ENCODE measurements around the gene EMILIN1. TPM values are rescaled to one million over a fixed set of nuclear protein-coding genes. Genes with fewer than 3 reads are reported as not detected.
"Not testable (repeated sequence)": the region's sequence is repeated elsewhere in the genome, so short reads cannot be mapped to it uniquely, and the experiment has no call there.

The EMILIN1 gene
- total RNA-seq, 1 experiment from 2014 or later: 5.1 TPM

- no peak for DNase-seq
- no peaks in the 10 kb centered on the region for H3K27me3 ChIP-seq (ENCODE audit: control insufficient read depth, insufficient read depth, low read length)
- no peak overlapping the region for H3K4me3 ChIP-seq (ENCODE audit: insufficient read depth, low read depth, low read length)
- no peaks in the 10 kb centered on the region for H3K36me3 ChIP-seq (replicated peaks; ENCODE audit: control insufficient read depth, insufficient read depth, low read length)
Measured at GRCh38 chr2:27108221-27108620, 29.8 kb downstream of the EMILIN1 start.

DNA sequence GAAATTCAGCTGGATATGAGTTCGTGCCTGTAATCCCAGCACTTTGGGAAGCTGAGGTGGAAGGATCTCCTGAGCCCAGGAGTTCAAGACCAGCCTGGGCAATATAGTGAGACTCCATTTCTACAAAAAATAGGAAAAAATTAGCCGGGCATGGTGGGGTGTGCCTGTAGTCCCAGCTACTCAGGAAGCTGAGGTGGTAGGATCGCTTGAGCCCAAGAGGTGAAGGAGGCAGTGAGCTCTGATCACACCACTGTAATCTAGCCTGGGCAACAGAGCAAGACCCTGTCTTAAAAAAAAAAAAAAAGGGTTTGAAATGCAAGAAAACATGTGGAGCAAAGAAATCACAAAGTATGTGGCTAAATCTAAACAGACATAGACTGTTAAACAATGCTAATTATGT, 30.7 kb downstream of the EMILIN1 start:
- H3K36me3 ChIP-seq (replicated peaks; ENCODE audit: control insufficient read depth, insufficient read depth, low read length): no peaks in the 10 kb centered on the region
- H3K27me3 ChIP-seq (ENCODE audit: control insufficient read depth, insufficient read depth, low read length): no peaks in the 10 kb centered on the region
- no peak overlapping the region for H3K4me3 ChIP-seq (ENCODE audit: insufficient read depth, low read depth, low read length)
- no peak for DNase-seq

DNA sequence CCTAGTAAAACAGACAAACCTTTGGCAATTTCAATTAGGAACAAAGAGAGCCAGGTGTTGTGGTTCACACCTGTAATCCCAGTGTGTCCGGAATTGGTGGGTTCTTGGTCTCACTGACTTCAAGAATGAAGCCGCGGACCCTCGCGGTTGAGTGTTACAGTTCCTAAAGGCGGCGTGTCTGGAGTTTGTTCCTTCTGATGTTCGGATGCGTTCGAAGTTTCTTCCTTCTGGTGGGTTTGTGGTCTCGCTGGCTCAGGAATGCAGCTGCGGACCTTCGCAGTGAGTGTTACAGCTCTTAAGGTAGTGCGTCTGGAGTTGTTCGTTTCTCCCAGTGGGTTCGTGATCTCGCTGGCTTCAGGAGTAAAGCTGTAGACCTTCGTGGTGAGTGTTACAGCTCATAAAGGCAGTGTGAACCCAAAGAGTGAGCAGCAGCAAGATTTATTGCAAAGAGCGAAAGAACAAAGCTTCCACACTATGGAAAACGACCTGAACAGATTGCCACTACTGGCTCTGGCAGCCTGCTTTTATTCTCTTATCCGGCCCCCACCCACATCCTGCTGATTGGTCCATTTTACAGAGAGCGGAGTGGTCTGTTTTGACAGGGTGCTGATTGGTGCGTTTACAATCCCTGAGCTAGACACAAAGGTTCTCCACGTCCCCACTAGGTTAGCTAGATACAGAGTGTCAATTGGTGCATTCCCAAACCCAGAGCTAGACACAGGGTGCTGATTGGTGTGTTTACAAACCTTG, 32.4 kb downstream of the EMILIN1 start:
- not testable (repeated sequence) for DNase-seq; H3K4me3 ChIP-seq (ENCODE audit: insufficient read depth, low read depth, low read length); H3K36me3 ChIP-seq (replicated peaks; ENCODE audit: control insufficient read depth, insufficient read depth, low read length); H3K27me3 ChIP-seq (ENCODE audit: control insufficient read depth, insufficient read depth, low read length)

GRCh38 chr2:27111392-27112078, 33.1 kb downstream of the EMILIN1 start:
- not testable (repeated sequence) for H3K4me3 ChIP-seq (ENCODE audit: insufficient read depth, low read depth, low read length); H3K36me3 ChIP-seq (replicated peaks; ENCODE audit: control insufficient read depth, insufficient read depth, low read length); DNase-seq; H3K27me3 ChIP-seq (ENCODE audit: control insufficient read depth, insufficient read depth, low read length)

- Histone ChIP-seq H3K4me3 (ENCODE audit: insufficient read depth, low read depth, low read length) (no peak overlapping the region), H3K36me3 (replicated peaks; ENCODE audit: control insufficient read depth, insufficient read depth, low read length) (no peaks in the 10 kb centered on the region), H3K27me3 (ENCODE audit: control insufficient read depth, insufficient read depth, low read length) (peaks cover 30% of the 10 kb centered on the region)
- DNase-seq: no peak
Measured at GRCh38 chr2:27115519-27115918, 37.1 kb downstream of the EMILIN1 start.

GRCh38 chr2:27117995-27118524, 39.6 kb downstream of the EMILIN1 start:
- peak; percentile 53 for DNase-seq
- Histone ChIP-seq H3K4me3 (ENCODE audit: insufficient read depth, low read depth, low read length) (peak overlapping the region; percentile 45), H3K27me3 (ENCODE audit: control insufficient read depth, insufficient read depth, low read length) (peaks cover 50% of the 10 kb centered on the region), H3K36me3 (replicated peaks; ENCODE audit: control insufficient read depth, insufficient read depth, low read length) (no peaks in the 10 kb centered on the region)

DNA sequence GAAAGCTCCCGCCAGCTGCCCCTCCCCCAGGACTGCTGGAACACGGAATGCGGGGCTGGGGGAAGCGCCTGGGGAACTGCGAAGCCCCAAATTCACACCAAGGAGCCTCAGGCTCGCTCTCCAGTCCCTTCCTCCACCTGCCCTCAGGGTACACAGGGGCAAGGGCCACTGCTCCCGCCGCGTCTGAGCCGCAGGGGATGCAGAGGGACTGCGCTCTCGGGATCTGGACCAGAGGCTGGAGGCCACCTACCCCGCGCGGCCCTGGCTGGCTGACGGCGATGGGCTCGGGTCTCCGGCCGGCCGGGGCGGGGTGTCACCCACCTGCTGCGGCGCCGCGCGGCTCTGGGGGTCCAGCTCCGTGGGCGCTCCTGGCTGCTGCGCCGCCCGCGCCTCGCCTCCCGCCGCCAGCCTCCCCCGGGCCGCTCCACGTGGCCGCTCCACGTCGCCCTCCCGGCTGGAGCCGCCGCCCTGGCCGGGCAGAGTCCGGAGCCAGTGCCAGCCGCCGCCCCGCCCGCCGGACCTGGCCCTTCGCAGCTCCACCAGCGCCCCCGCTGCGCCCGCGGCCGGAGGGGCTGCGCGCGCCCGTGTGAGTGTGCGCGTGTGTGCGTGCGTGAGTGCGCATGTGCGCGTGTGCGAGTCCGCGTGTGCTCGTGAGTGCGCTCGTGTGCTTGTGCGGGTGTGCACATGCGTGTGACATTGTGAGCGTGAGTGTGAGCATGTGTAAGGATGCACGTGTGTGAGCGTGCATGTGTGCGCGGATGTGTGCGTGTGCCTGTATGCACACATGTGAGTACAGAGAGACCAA, 40.3 kb downstream of the EMILIN1 start, which contains the start of gene CGREF1:
Gene CGREF1, minus strand, starts transcription at position 604 of the 805 bp plus-strand sequence. CDS start 14,762 bp downstream, outside the sequence.
- H3K36me3 ChIP-seq (replicated peaks; ENCODE audit: control insufficient read depth, insufficient read depth, low read length): no peaks in the 10 kb centered on the region
- peak; percentile 90 for DNase-seq
- H3K27me3 ChIP-seq (ENCODE audit: control insufficient read depth, insufficient read depth, low read length): peaks cover 56% of the 10 kb centered on the region
- peak within 1 kb of the TSS; percentile 45 for H3K4me3 ChIP-seq (ENCODE audit: insufficient read depth, low read depth, low read length)

DNA sequence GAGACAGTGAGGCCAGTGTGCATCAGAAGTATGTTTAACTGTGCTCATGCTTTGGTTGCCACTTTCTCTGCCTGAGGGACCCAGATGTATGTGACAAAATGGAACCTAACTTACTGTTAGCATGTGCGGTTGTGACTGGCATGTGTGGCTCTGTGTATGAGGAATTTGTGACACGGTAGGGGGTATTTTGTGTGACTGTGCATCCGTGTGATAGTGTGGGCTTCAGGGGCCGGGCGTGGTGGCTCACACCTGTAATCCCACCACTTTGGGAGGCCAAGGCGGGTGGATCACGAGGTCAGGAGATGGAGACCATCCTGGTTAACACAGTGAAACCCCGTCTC, 40.9 kb downstream of the EMILIN1 start:
- peaks cover 62% of the 10 kb centered on the region for H3K27me3 ChIP-seq (ENCODE audit: control insufficient read depth, insufficient read depth, low read length)
- not testable (repeated sequence) for H3K36me3 ChIP-seq (replicated peaks; ENCODE audit: control insufficient read depth, insufficient read depth, low read length); H3K4me3 ChIP-seq (ENCODE audit: insufficient read depth, low read depth, low read length)
- peak; percentile 45 for DNase-seq

DNA sequence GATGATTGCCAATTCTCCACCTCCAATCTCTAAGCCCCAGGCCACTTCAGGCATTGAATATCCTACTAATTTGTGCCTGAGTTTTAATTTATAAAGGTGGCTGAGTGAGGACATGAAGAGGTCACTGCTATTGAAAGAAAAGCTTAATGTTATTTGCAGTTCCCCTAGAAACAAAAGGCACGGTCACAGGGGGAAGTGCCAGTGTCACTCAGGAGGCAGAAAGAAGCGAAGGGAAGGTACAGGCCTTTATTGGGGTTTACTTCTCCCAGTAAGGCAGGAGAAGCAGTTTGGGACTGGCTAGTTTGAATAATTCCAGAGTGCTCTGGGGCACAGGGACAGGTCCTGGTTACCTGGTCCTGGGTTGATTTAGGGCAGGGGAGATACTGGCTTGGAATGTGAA, 43.5 kb downstream of the EMILIN1 start:
- Histone ChIP-seq H3K27me3 (ENCODE audit: control insufficient read depth, insufficient read depth, low read length) (peaks cover 62% of the 10 kb centered on the region), H3K4me3 (ENCODE audit: insufficient read depth, low read depth, low read length) (no peak overlapping the region), H3K36me3 (replicated peaks; ENCODE audit: control insufficient read depth, insufficient read depth, low read length) (no peaks in the 10 kb centered on the region)
- DNase-seq: no peak

DNA sequence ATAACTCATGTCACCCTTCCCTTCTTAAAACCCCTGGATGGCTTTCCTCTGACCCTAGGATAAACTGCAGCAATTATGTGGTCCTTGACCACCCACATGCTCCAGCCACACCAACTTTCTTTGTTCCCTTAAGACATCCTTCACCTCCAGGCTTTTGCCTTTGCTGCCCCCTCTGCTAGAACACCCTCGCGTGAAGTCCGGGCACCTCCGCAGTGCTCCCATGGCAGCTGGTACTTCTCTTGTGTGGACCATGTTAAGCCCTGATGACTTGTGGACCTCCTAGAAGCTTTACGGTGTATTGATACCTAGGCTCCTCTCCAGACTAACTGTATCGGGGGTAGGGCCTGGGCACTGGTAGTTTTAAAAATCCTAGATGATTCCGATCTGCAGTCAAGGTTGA, 44.4 kb downstream of the EMILIN1 start:
- no peak overlapping the region for H3K4me3 ChIP-seq (ENCODE audit: insufficient read depth, low read depth, low read length)
- DNase-seq: peak; percentile 41
- H3K27me3 ChIP-seq (ENCODE audit: control insufficient read depth, insufficient read depth, low read length): peaks cover 59% of the 10 kb centered on the region
- no peaks in the 10 kb centered on the region for H3K36me3 ChIP-seq (replicated peaks; ENCODE audit: control insufficient read depth, insufficient read depth, low read length)

GRCh38 chr2:27123302-27124150, 45.1 kb downstream of the EMILIN1 start, which contains the start of gene ABHD1:
TSS of gene ABHD1 (plus strand) at chr2:27123815. CDS start at chr2:27123949, 134 bp downstream.
- peaks cover 52% of the 10 kb centered on the region for H3K27me3 ChIP-seq (ENCODE audit: control insufficient read depth, insufficient read depth, low read length)
- peak within 1 kb of the TSS; percentile 58 for H3K4me3 ChIP-seq (ENCODE audit: insufficient read depth, low read depth, low read length)
- no peaks in the 10 kb centered on the region for H3K36me3 ChIP-seq (replicated peaks; ENCODE audit: control insufficient read depth, insufficient read depth, low read length)
- DNase-seq: peak; percentile 94

DNA sequence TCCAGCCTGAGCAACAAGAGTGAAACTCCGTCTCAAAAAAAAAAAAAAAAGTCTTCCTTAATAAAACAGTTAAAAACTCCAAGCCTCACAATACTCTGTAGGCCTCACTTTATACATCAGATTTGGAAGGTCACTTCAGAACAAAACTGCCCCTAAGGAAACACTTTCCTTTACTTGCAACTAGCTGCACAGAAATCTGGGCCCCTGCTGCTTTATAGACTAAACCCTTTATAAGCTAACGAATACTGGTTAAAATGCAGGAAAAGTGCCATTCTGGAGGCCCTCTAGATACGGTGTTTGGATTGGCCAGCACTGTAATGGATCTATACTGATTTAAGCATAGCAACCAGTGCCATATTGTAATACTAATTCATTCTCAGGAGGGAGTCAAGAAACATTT, 46.7 kb downstream of the EMILIN1 start:
- Histone ChIP-seq H3K36me3 (replicated peaks; ENCODE audit: control insufficient read depth, insufficient read depth, low read length) (peaks cover 3% of the 10 kb centered on the region), H3K27me3 (ENCODE audit: control insufficient read depth, insufficient read depth, low read length) (peaks cover 36% of the 10 kb centered on the region), H3K4me3 (ENCODE audit: insufficient read depth, low read depth, low read length) (no peak overlapping the region)
- DNase-seq: no peak

DNA sequence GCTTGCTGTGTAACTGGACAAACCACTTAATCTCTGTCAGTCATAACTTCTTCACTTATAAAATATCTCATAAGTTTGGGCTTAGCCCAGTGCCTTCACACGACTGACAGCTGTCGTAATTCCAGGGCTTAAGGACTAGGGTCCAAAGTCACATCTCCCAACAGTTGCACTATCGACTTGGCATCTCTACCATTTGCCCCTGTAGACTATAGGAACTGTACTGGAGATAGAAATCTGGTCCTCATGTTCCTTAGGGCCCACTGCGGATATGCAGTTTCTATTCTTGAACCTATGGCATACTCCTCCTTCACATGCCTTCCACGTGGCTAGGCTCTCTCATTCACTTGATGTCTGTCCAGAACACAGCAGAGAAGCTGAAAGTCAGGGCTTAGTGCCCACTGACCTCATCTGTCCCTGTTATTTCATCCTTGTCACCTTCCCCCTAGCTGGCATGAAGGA, 47.9 kb downstream of the EMILIN1 start:
- Histone ChIP-seq H3K36me3 (replicated peaks; ENCODE audit: control insufficient read depth, insufficient read depth, low read length) (peaks cover 11% of the 10 kb centered on the region), H3K4me3 (ENCODE audit: insufficient read depth, low read depth, low read length) (no peak overlapping the region), H3K27me3 (ENCODE audit: control insufficient read depth, insufficient read depth, low read length) (peaks cover 27% of the 10 kb centered on the region)
- no peak for DNase-seq
